HEK293 (cell line): ENCODE results near the gene CRYAB.

ENCODE experiments used
- CTCF ChIA-PET: fragments of 350-600 bp; formaldehyde crosslinking; extraction: SDS; loops from one replicate; lab custom pipeline; 2021; ENCODE audit warnings: antibody characterized with exemption; lab: Yijun Ruan, JAX
- POLR2A ChIA-PET: fragments of 300-600 bp; formaldehyde crosslinking; extraction: SDS; loops from one replicate; lab custom pipeline; 2020; ENCODE audit warnings: antibody characterized with exemption, inconsistent platforms; lab: Yijun Ruan, JAX
- H3K27ac ChIP-seq: fragments of 200-500 bp; sonication (Bioruptor generic); 2 replicates; pipeline ENCODE4 v1.5.1; 2014; ENCODE audit warnings: low read depth, low read length, control low read depth, inconsistent platforms; ENCODE audit errors: extremely low read depth
- H3K36me3 ChIP-seq, 2 experiments: fragments of 200-500 bp in 1 of 2; sonication (Bioruptor generic) in 1 of 2; 1 replicate in 1 of 2; 2 replicates in 1 of 2; pipeline ENCODE4 v1.5.1; 2014 to 2017; ENCODE audit warnings: inconsistent platforms in 2 of 2, low read length in 2 of 2; ENCODE audit not compliant: control insufficient read depth in 2 of 2, insufficient read depth in 1 of 2
- H3K4me1 ChIP-seq: fragments of 200-500 bp; sonication (Bioruptor generic); 2 replicates; pipeline ENCODE4 v1.5.1; 2014; ENCODE audit warnings: mild to moderate bottlenecking, low read length, inconsistent platforms; ENCODE audit not compliant: control insufficient read depth, insufficient read depth
- H3K4me3 ChIP-seq: 2 replicates; pipeline ENCODE4 v1.5.1; 2011; ENCODE audit warnings: low read depth, mild to moderate bottlenecking, control low read depth, low read length, moderate library complexity
- H3K9me3 ChIP-seq: fragments of 200-500 bp; sonication (Bioruptor generic); 2 replicates; pipeline ENCODE4 v1.5.1; 2014; ENCODE audit warnings: low read depth, low read length, inconsistent platforms; ENCODE audit not compliant: control insufficient read depth, insufficient read depth
- GLIS2 ChIP-seq: fragments of 450-650 bp; formaldehyde crosslinking; IDR thresholded peaks from 2 replicates; pipeline ENCODE4 v1.5.1; 2016; ENCODE audit warnings: missing biosample characterization, missing genetic modification characterization
- HOXC10 ChIP-seq: sonication (generic); formaldehyde crosslinking; IDR thresholded peaks from 2 replicates; pipeline ENCODE4 v1.8.1; 2023; ENCODE audit warnings: mild to moderate bottlenecking, missing genetic modification reagents
- SCRT1 ChIP-seq: fragments of 450-650 bp; formaldehyde crosslinking; IDR thresholded peaks from 2 replicates; pipeline ENCODE4 v1.5.1; 2016; ENCODE audit warnings: missing biosample characterization, missing genetic modification characterization, borderline replicate concordance
- SCRT2 ChIP-seq: fragments of 450-650 bp; formaldehyde crosslinking; IDR thresholded peaks from 2 replicates; pipeline ENCODE4 v1.5.1; 2016; ENCODE audit warnings: missing biosample characterization, missing genetic modification characterization
- SP3 ChIP-seq: fragments of 450-650 bp; formaldehyde crosslinking; IDR thresholded peaks from 2 replicates; pipeline ENCODE4 v1.5.1; 2016; ENCODE audit warnings: missing biosample characterization, missing genetic modification characterization
- TSHZ1 ChIP-seq: fragments of 450-650 bp; formaldehyde crosslinking; IDR thresholded peaks from 2 replicates; pipeline ENCODE4 v1.5.1; 2016; ENCODE audit warnings: missing biosample characterization, missing genetic modification characterization, borderline replicate concordance
- ZBTB17 ChIP-seq: fragments of 450-650 bp; formaldehyde crosslinking; IDR thresholded peaks from 2 replicates; pipeline ENCODE4 v1.5.1; 2016; ENCODE audit warnings: missing biosample characterization, missing genetic modification characterization
- ZBTB44 ChIP-seq: fragments of 450-650 bp; IDR thresholded peaks from 2 replicates; pipeline ENCODE4 v1.5.1; 2018; ENCODE audit warnings: missing biosample characterization, mild to moderate bottlenecking, missing genetic modification characterization
- ZFHX2 ChIP-seq: fragments of 450-650 bp; formaldehyde crosslinking; conservative IDR thresholded peaks from 2 replicates; pipeline ENCODE4 v1.5.1; 2016; ENCODE audit warnings: missing biosample characterization, missing genetic modification characterization
- ZNF112 ChIP-seq: fragments of 450-650 bp; formaldehyde crosslinking; IDR thresholded peaks from 2 replicates; pipeline ENCODE4 v1.5.0; 2017; ENCODE audit warnings: missing biosample characterization, missing genetic modification characterization
- ZNF155 ChIP-seq: fragments of 450-650 bp; formaldehyde crosslinking; IDR thresholded peaks from 2 replicates; pipeline ENCODE4 v1.5.1; 2016; ENCODE audit warnings: missing biosample characterization, missing genetic modification characterization
- ZNF19 ChIP-seq: fragments of 450-650 bp; formaldehyde crosslinking; IDR thresholded peaks from 2 replicates; pipeline ENCODE4; 2016; ENCODE audit warnings: missing biosample characterization, missing genetic modification characterization, low read depth
- ZNF280D ChIP-seq: fragments of 450-650 bp; formaldehyde crosslinking; IDR thresholded peaks from 2 replicates; pipeline ENCODE4 v1.5.1; 2016; ENCODE audit warnings: missing biosample characterization, missing genetic modification characterization
- ZNF324 ChIP-seq: fragments of 450-650 bp; formaldehyde crosslinking; IDR thresholded peaks from 2 replicates; pipeline ENCODE4 v1.5.1; 2016; ENCODE audit warnings: missing biosample characterization, missing genetic modification characterization
- ZNF354C ChIP-seq: fragments of 450-650 bp; formaldehyde crosslinking; IDR thresholded peaks from 2 replicates; pipeline ENCODE4 v1.5.1; 2016; ENCODE audit warnings: missing biosample characterization, missing genetic modification characterization, low read depth, borderline replicate concordance
- ZNF398 ChIP-seq: fragments of 450-650 bp; formaldehyde crosslinking; IDR thresholded peaks from 2 replicates; pipeline ENCODE4 v1.5.1; 2017; ENCODE audit warnings: missing biosample characterization, missing genetic modification characterization
- ZNF510 ChIP-seq: fragments of 450-650 bp; formaldehyde crosslinking; IDR thresholded peaks from 2 replicates; pipeline ENCODE4 v1.5.1; 2018; ENCODE audit warnings: mild to moderate bottlenecking, missing genetic modification characterization, missing biosample characterization; ENCODE audit not compliant: insufficient replicate concordance
- ZNF692 ChIP-seq: fragments of 450-650 bp; formaldehyde crosslinking; IDR thresholded peaks from 2 replicates; pipeline ENCODE4 v1.5.1; 2016; ENCODE audit warnings: missing biosample characterization, missing genetic modification characterization
- ZNF701 ChIP-seq: fragments of 450-650 bp; formaldehyde crosslinking; IDR thresholded peaks from 2 replicates; pipeline ENCODE4 v1.5.1; 2016; ENCODE audit warnings: missing biosample characterization, missing genetic modification characterization
- ZNF776 ChIP-seq: fragments of 450-650 bp; formaldehyde crosslinking; IDR thresholded peaks from 2 replicates; pipeline ENCODE4 v1.5.0; 2017; ENCODE audit warnings: missing biosample characterization, missing genetic modification characterization, borderline replicate concordance

Gene CRYAB

GRCh38 chr11:111937461-111937769, 25.8 kb upstream of the CRYAB start:
- POLR2A ChIA-PET = interaction anchor here (0.8 to 2.5 kb wide), 4 partner anchors 11 to 41 kb away, joined by 3 to 15 read pairs (median 4); no protein-coding TSS in a partner anchor
- Histone ChIP-seq H3K27ac (no peak overlapping the region), H3K4me1 (peaks cover 2% of the 10 kb centered on the region; the same call in 1 of the 2 replicates), H3K9me3 (no peaks in the 10 kb centered on the region), H3K4me3 (peak overlapping the region; percentile 60), H3K36me3 (no peaks in the 10 kb centered on the region)
- TF ChIP-seq ZNF354C (tag by site-specific recombination) = no peak
- no peak for TF ChIP-seq ZBTB44 (tag by site-specific recombination)
- TF ChIP-seq SP3 (tag by site-specific recombination) = 0 out of 2 replicates have a peak, but pooled peaks have one; percentile 20
- peak; percentile 43 for TF ChIP-seq GLIS2
- TF ChIP-seq SCRT2 = no peak
- 0 out of 2 replicates have a peak, but pooled peaks have one; percentile 9 for TF ChIP-seq ZNF398 (tag by site-specific recombination)
- 0 out of 2 replicates have a peak, but pooled peaks have one; percentile 10 for TF ChIP-seq ZFHX2
- TF ChIP-seq ZNF510 (tag by site-specific recombination) = no peak
- no peak for TF ChIP-seq ZNF324 (tag by site-specific recombination)
- CTCF ChIA-PET = interaction anchor here (0.8 to 3.3 kb wide), 3 partner anchors 41 to 66 kb away, joined by 3 to 24 read pairs (median 3); partner anchors contain the start of gene ALG9

DNA sequence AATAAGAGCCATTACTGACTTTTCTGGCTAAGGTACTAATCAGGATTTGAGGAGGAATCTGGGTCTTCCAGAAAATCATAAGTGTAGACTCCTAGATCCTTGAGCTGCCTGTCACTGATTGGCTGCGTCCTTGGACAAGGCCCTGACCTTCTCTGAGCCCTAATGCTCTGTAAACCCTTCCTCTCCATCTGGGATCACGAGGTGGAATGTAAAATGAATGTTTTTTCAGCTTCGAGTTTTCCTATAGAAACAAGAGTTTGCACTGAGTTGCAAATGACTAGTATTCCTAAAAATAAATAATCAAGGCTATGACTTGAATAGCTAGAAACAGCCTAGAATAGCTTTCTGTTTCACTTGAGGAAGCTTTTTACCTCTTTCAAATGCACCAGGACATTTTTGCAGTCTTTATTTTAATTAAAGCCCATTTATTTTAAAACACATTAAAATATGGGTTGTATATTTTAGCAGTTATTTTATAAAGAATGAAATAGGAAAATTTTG, 24.5 kb upstream of the CRYAB start:
- no peaks in the 10 kb centered on the region for H3K9me3 ChIP-seq
- H3K36me3 ChIP-seq = no peaks in the 10 kb centered on the region
- ChIA-PET CTCF (interaction anchor here (0.6 to 8.5 kb wide), 9 partner anchors 9 to 337 kb away, joined by 3 to 166 read pairs (median 3); partner anchors contain the start of gene C11orf52), POLR2A (interaction anchor here (0.9 kb wide), 1 partner anchor 9 kb away, joined by 3 read pairs; no protein-coding TSS in a partner anchor)
- no peak overlapping the region for H3K27ac ChIP-seq
- H3K4me3 ChIP-seq = no peak overlapping the region
- H3K4me1 ChIP-seq = peaks cover 2% of the 10 kb centered on the region; the same call in 1 of the 2 replicates
- TF ChIP-seq ZNF112 (tag by site-specific recombination) (no peak), HOXC10 (CRISPR knock-in tag) (no peak), SCRT1 (tag by site-specific recombination) (no peak), ZBTB17 (no peak), ZNF776 (tag by site-specific recombination) (no peak), ZNF701 (tag by site-specific recombination) (no peak), TSHZ1 (no peak), ZNF692 (no peak), ZNF280D (tag by site-specific recombination) (no peak), ZNF155 (tag by site-specific recombination) (no peak), ZNF19 (no peak)
